ENCODE measurements around the gene VASN.

GRCh38 chr16:4415538-4416199 lies 44.0 kb downstream of the VASN start:
- TF ChIP-seq YY1 (IDR thresholded peaks at IDR 0.05; ENCODE audit: insufficient read depth, insufficient read length) (no peak), SUZ12 (IDR thresholded peaks at IDR 0.05; ENCODE audit: extremely low read depth, insufficient read depth, insufficient read length) (no peak)
